Neural cell (in vitro differentiated cells): ENCODE measurements around the gene STX10.

Experiments used
- CTCF ChIP-seq: fragments of 450-650 bp; IDR thresholded peaks from 2 replicates; pipeline ENCODE4 v1.5.1; 2014; ENCODE audit warnings: antibody characterized with exemption, mild to moderate bottlenecking, moderate library complexity; ENCODE audit not compliant: poor library complexity, severe bottlenecking
- EP300 ChIP-seq: fragments of 450-650 bp; conservative IDR thresholded peaks from 2 replicates; pipeline ENCODE4 v1.6.1; 2014; ENCODE audit warnings: antibody characterized with exemption, mild to moderate bottlenecking, moderate library complexity; ENCODE audit not compliant: poor library complexity, severe bottlenecking
- EZH2 ChIP-seq: fragments of 200-600, 300-800 bp; shearing (Covaris generic), sonication (generic); IDR thresholded peaks from 2 replicates; pipeline ENCODE4 v1.6.1; 2014; ENCODE audit warnings: antibody characterized with exemption, low read length, borderline replicate concordance, mild to moderate bottlenecking; ENCODE audit not compliant: insufficient read depth, poor library complexity, severe bottlenecking
- MXI1 ChIP-seq: fragments of 450-650 bp; conservative IDR thresholded peaks from 2 replicates; pipeline ENCODE4 v1.6.1; 2014; ENCODE audit warnings: antibody characterized with exemption, mild to moderate bottlenecking; ENCODE audit not compliant: poor library complexity, severe bottlenecking
- POLR2AphosphoS5 ChIP-seq: IDR thresholded peaks from 2 replicates; pipeline ENCODE4 v1.6.1; 2012
- RAD21 ChIP-seq: fragments of 450-650 bp; conservative IDR thresholded peaks from 2 replicates; pipeline ENCODE4 v1.6.1; 2014; ENCODE audit warnings: antibody characterized with exemption, mild to moderate bottlenecking, moderate library complexity
- REST ChIP-seq: IDR thresholded peaks from 2 replicates; pipeline ENCODE4 v1.6.1; 2012; ENCODE audit warnings: borderline replicate concordance
- SMC3 ChIP-seq: fragments of 450-650 bp; conservative IDR thresholded peaks from 2 replicates; pipeline ENCODE4 v1.6.1; 2014; ENCODE audit warnings: antibody characterized with exemption, mild to moderate bottlenecking, moderate library complexity; ENCODE audit not compliant: poor library complexity
- TAF1 ChIP-seq: IDR thresholded peaks from 2 replicates; pipeline ENCODE4 v1.6.1; 2012; ENCODE audit warnings: low read depth

- no peak for TF ChIP-seq CTCF
- TF ChIP-seq POLR2AphosphoS5 = no peak
- no peak for TF ChIP-seq SMC3
- TF ChIP-seq REST = no peak
- no peak for TF ChIP-seq EZH2
- no peak for TF ChIP-seq RAD21
- no peak for TF ChIP-seq EP300
- no peak for TF ChIP-seq MXI1
- no peak for TF ChIP-seq TAF1
Measured at GRCh38 chr19:13154911-13155471, 4.8 kb upstream of the STX10 start.
